ENCODE measurements around the gene MYADM. TPM values are rescaled to one million over a fixed set of nuclear protein-coding genes. Genes with fewer than 3 reads are reported as not detected.
"Not testable (repeated sequence)": the region's sequence is repeated elsewhere in the genome, so short reads cannot be mapped to it uniquely, and the experiment has no call there.

MYADM gene
- polyA plus RNA-seq, 4 donors = 2.2 to 41.3 (median 20.4) TPM

- H3K27me3 ChIP-seq (ENCODE audit: control insufficient read depth in 3 of 3, insufficient read depth in 3 of 3, low read length in 3 of 3) = no peaks in the 10 kb centered on the region
- FAIRE-seq = no peak
- 53 to 57% (median 54%) methylated on average over 9 of the region's 9 CpGs for WGBS, 3 donors
- peak overlapping the region in 1 of 3 donors; percentile 43 for H3K4me3 ChIP-seq (ENCODE audit: low read depth in 1 of 3, low read length in 3 of 3)
- peaks cover 0 to 2% (median 0%) of the 10 kb centered on the region in 3 donors for H3K36me3 ChIP-seq (ENCODE audit: control insufficient read depth in 3 of 3, insufficient read depth in 2 of 3, low read depth in 1 of 3, low read length in 3 of 3)
- no peak for DNase-seq
- peaks cover 0 to 31% (median 3%) of the 10 kb centered on the region in 3 donors for H3K4me1 ChIP-seq (ENCODE audit: control insufficient read depth in 3 of 3, insufficient read depth in 2 of 3, low read depth in 1 of 3, low read length in 2 of 3)
- no peaks in the 10 kb centered on the region for H3K9me3 ChIP-seq (ENCODE audit: control insufficient read depth in 2 of 2, insufficient read depth in 1 of 2, low read depth in 1 of 2, low read length in 1 of 2)
- H3K27ac ChIP-seq (ENCODE audit: low read depth in 1 of 3, low read length in 2 of 3) = peak overlapping the region in 2 of 3 donors; percentile 90 to 97
Measured at GRCh38 chr19:53865523-53865917, 2.2 kb upstream of the MYADM start.

- no peak for FAIRE-seq
- Histone ChIP-seq H3K36me3 (ENCODE audit: control insufficient read depth in 3 of 3, insufficient read depth in 2 of 3, low read depth in 1 of 3, low read length in 3 of 3) (peaks cover 0 to 5% (median 0%) of the 10 kb centered on the region in 3 donors), H3K9me3 (ENCODE audit: control insufficient read depth in 2 of 2, insufficient read depth in 1 of 2, low read depth in 1 of 2, low read length in 1 of 2) (no peaks in the 10 kb centered on the region), H3K4me1 (ENCODE audit: control insufficient read depth in 3 of 3, insufficient read depth in 2 of 3, low read depth in 1 of 3, low read length in 2 of 3) (peaks cover 0 to 31% (median 5%) of the 10 kb centered on the region in 3 donors), H3K27ac (ENCODE audit: low read depth in 1 of 3, low read length in 2 of 3) (peak overlapping the region; percentile 13 to 97 (median 90)), H3K4me3 (ENCODE audit: low read depth in 1 of 3, low read length in 3 of 3) (peak overlapping the region in 2 of 3 donors; percentile 2 to 43), H3K27me3 (ENCODE audit: control insufficient read depth in 3 of 3, insufficient read depth in 3 of 3, low read length in 3 of 3) (no peaks in the 10 kb centered on the region)
- DNase-seq = peak; percentile 62 to 82
- 2 to 7% (median 4%) methylated on average over 43 to 50 of the region's 50 CpGs for WGBS, 3 donors
Measured at GRCh38 chr19:53865918-53866864, 1.5 kb upstream of the MYADM start.

GRCh38 chr19:53866865-53867224 is 838 bp upstream of the MYADM start:
- H3K27me3 ChIP-seq (ENCODE audit: control insufficient read depth in 3 of 3, insufficient read depth in 3 of 3, low read length in 3 of 3) = no peaks in the 10 kb centered on the region
- H3K36me3 ChIP-seq (ENCODE audit: control insufficient read depth in 3 of 3, insufficient read depth in 2 of 3, low read depth in 1 of 3, low read length in 3 of 3) = peaks cover 0 to 6% (median 0%) of the 10 kb centered on the region in 3 donors
- no peak for FAIRE-seq
- peaks cover 0 to 31% (median 7%) of the 10 kb centered on the region in 3 donors for H3K4me1 ChIP-seq (ENCODE audit: control insufficient read depth in 3 of 3, insufficient read depth in 2 of 3, low read depth in 1 of 3, low read length in 2 of 3)
- H3K27ac ChIP-seq (ENCODE audit: low read depth in 1 of 3, low read length in 2 of 3) = peak overlapping the region; percentile 24 to 97 (median 90)
- 30 to 41% (median 35%) methylated on average over 12 to 14 of the region's 14 CpGs for WGBS, 3 donors
- peak overlapping the region in 2 of 3 donors; percentile 18 to 43 for H3K4me3 ChIP-seq (ENCODE audit: low read depth in 1 of 3, low read length in 3 of 3)
- no peak for DNase-seq
- no peaks in the 10 kb centered on the region for H3K9me3 ChIP-seq (ENCODE audit: control insufficient read depth in 2 of 2, insufficient read depth in 1 of 2, low read depth in 1 of 2, low read length in 1 of 2)

GRCh38 chr19:53868091-53868891 is 608 bp downstream of the MYADM start:
- FAIRE-seq (no peak), DNase-seq (peak; percentile 39 to 66)
- WGBS, 3 donors = 0 to 4% (median 1%) methylated on average over 30 to 34 of the region's 37 CpGs
- H3K27ac ChIP-seq (ENCODE audit: low read depth in 1 of 3, low read length in 2 of 3) = peak overlapping the region; percentile 68 to 93 (median 92)
- H3K27me3 ChIP-seq (ENCODE audit: control insufficient read depth in 3 of 3, insufficient read depth in 3 of 3, low read length in 3 of 3) = no peaks in the 10 kb centered on the region
- no peaks in the 10 kb centered on the region for H3K9me3 ChIP-seq (ENCODE audit: control insufficient read depth in 2 of 2, insufficient read depth in 1 of 2, low read depth in 1 of 2, low read length in 1 of 2)
- peak overlapping the region; percentile 57 to 79 (median 65) for H3K4me3 ChIP-seq (ENCODE audit: low read depth in 1 of 3, low read length in 3 of 3)
- H3K36me3 ChIP-seq (ENCODE audit: control insufficient read depth in 3 of 3, insufficient read depth in 2 of 3, low read depth in 1 of 3, low read length in 3 of 3) = peaks cover 0 to 14% (median under 1%) of the 10 kb centered on the region in 3 donors
- peaks cover 0 to 31% (median 7%) of the 10 kb centered on the region in 3 donors for H3K4me1 ChIP-seq (ENCODE audit: control insufficient read depth in 3 of 3, insufficient read depth in 2 of 3, low read depth in 1 of 3, low read length in 2 of 3)

GRCh38 chr19:53868892-53869804 is 1.5 kb downstream of the MYADM start:
- peaks cover 0 to 28% (median 7%) of the 10 kb centered on the region in 3 donors for H3K4me1 ChIP-seq (ENCODE audit: control insufficient read depth in 3 of 3, insufficient read depth in 2 of 3, low read depth in 1 of 3, low read length in 2 of 3)
- H3K27ac ChIP-seq (ENCODE audit: low read depth in 1 of 3, low read length in 2 of 3) = peak overlapping the region; percentile 68 to 93 (median 92)
- peaks cover 0 to 23% (median 5%) of the 10 kb centered on the region in 3 donors for H3K36me3 ChIP-seq (ENCODE audit: control insufficient read depth in 3 of 3, insufficient read depth in 2 of 3, low read depth in 1 of 3, low read length in 3 of 3)
- H3K27me3 ChIP-seq (ENCODE audit: control insufficient read depth in 3 of 3, insufficient read depth in 3 of 3, low read length in 3 of 3) = no peaks in the 10 kb centered on the region
- FAIRE-seq (no peak), DNase-seq (peak; percentile 77 to 91)
- WGBS, 3 donors = 1% methylated on average over 39 to 75 of the region's 75 CpGs
- H3K4me3 ChIP-seq (ENCODE audit: low read depth in 1 of 3, low read length in 3 of 3) = peak overlapping the region; percentile 57 to 79 (median 65)
- H3K9me3 ChIP-seq (ENCODE audit: control insufficient read depth in 2 of 2, insufficient read depth in 1 of 2, low read depth in 1 of 2, low read length in 1 of 2) = no peaks in the 10 kb centered on the region

GRCh38 chr19:53869805-53870484 is 2.3 kb downstream of the MYADM start:
- DNase-seq; FAIRE-seq; H3K9me3 ChIP-seq (ENCODE audit: control insufficient read depth in 2 of 2, insufficient read depth in 1 of 2, low read depth in 1 of 2, low read length in 1 of 2); H3K27me3 ChIP-seq (ENCODE audit: control insufficient read depth in 3 of 3, insufficient read depth in 3 of 3, low read length in 3 of 3): not testable (repeated sequence)
- H3K4me3 ChIP-seq (ENCODE audit: low read depth in 1 of 3, low read length in 3 of 3) = peak overlapping the region; percentile 57 to 79 (median 65)
- peak overlapping the region in 2 of 3 donors; percentile 92 to 93 for H3K27ac ChIP-seq (ENCODE audit: low read depth in 1 of 3, low read length in 2 of 3)
- H3K4me1 ChIP-seq (ENCODE audit: control insufficient read depth in 3 of 3, insufficient read depth in 2 of 3, low read depth in 1 of 3, low read length in 2 of 3) = peaks cover 0 to 21% (median 7%) of the 10 kb centered on the region in 3 donors
- H3K36me3 ChIP-seq (ENCODE audit: control insufficient read depth in 3 of 3, insufficient read depth in 2 of 3, low read depth in 1 of 3, low read length in 3 of 3) = peaks cover 0 to 31% (median 5%) of the 10 kb centered on the region in 3 donors
- WGBS, 3 donors = 1 to 3% (median 3%) methylated on average over 15 to 24 of the region's 24 CpGs

GRCh38 chr19:53870485-53870844 is 2.8 kb downstream of the MYADM start:
- Histone ChIP-seq H3K4me3 (ENCODE audit: low read depth in 1 of 3, low read length in 3 of 3) (no peak overlapping the region), H3K36me3 (ENCODE audit: control insufficient read depth in 3 of 3, insufficient read depth in 2 of 3, low read depth in 1 of 3, low read length in 3 of 3) (peaks cover 0 to 36% (median 5%) of the 10 kb centered on the region in 3 donors), H3K4me1 (ENCODE audit: control insufficient read depth in 3 of 3, insufficient read depth in 2 of 3, low read depth in 1 of 3, low read length in 2 of 3) (peaks cover 0 to 20% (median 7%) of the 10 kb centered on the region in 3 donors), H3K27ac (ENCODE audit: low read depth in 1 of 3, low read length in 2 of 3) (peak overlapping the region in 1 of 3 donors; percentile 72), H3K9me3 (ENCODE audit: control insufficient read depth in 2 of 2, insufficient read depth in 1 of 2, low read depth in 1 of 2, low read length in 1 of 2) (no peaks in the 10 kb centered on the region), H3K27me3 (ENCODE audit: control insufficient read depth in 3 of 3, insufficient read depth in 3 of 3, low read length in 3 of 3) (no peaks in the 10 kb centered on the region)
- no peak for FAIRE-seq
- 11 to 37% (median 18%) methylated on average over 5 of the region's 5 CpGs for WGBS, 3 donors
- DNase-seq = peak; percentile 43 to 47

Measured in small intestine (tissue), 7 donors.